Activated T-cell treated with anti-CD3 and anti-CD28 coated beads, Interleukin-2, amount 50 U/mL, for 72 hours (primary cell): ENCODE measurements around the gene ADAM21. TPM values are rescaled to one million over a fixed set of nuclear protein-coding genes. Genes with fewer than 3 reads are reported as not detected.

ENCODE experiments used
- total RNA-seq, 2 donors: library from RNA; stranded (reverse); gene quantifications; one replicate each; pipeline ENCODE4 v1.2.3, GENCODE V29; 2022

The ADAM21 gene
- total RNA-seq, 2 donors from 2014 or later: 0.14 TPM; not detected in 1

Other genes with a start within 250 kb of the ADAM21 start
- gene COX16, start 92.5 kb upstream of the ADAM21 start, total RNA-seq: 10 to 100 TPM; 39.2 to 39.3 TPM
- 1 to 10 TPM; 3.3 to 4.4 TPM for gene SYNJ2BP, start 35.1 kb upstream of the ADAM21 start, total RNA-seq
- gene ADAM20, start 82.8 kb downstream of the ADAM21 start, total RNA-seq: 1 to 10 TPM; 1.2 to 1.3 TPM
- gene MED6, start 148.5 kb downstream of the ADAM21 start, total RNA-seq: 10 to 100 TPM; 47.9 to 49.0 TPM
- 10 to 100 TPM; 10.5 to 10.9 TPM for gene TTC9, start 189.7 kb downstream of the ADAM21 start, total RNA-seq